ENCODE data around the gene VAMP8.
A peak's percentile ranks its signal among the peaks of the same experiment; 100 is the strongest.
"Not testable (repeated sequence)": the region's sequence is repeated elsewhere in the genome, so short reads cannot be mapped to it uniquely, and the experiment has no call there.

Gene VAMP8

DNA sequence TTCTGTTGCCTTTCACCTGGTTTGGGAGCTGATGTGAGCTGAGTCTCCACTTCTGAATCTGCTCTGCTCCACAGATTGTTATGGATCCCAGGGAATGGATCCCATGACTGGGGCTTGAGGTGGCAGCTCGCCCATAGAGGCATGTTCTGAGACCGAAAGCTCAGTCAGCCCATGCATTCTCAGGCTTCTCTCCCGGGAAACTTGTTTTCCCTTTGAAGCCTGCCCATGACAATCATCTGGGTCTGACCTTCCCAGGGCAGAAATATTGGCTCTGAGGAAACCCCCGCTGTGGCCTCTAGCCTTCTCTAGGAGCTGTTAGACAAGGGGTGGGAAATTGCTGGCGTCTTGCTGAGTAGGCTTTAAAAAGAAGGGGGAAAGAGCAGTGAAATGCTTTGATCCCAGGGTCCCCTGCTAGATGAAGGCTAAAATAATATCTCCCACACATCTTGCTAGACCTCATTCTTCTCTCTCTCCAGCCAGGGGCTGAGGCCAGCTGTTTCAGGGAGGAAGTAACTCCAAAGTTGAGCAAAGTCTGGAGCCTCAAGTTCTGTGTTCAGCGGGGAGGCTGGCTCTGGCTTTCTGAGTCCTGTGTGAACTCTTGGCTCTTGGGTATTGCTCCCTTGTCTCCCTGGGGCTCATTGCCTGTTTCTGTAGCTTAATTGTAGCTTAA, 2.0 kb downstream of the VAMP8 start:
- no peak for DNase-seq (ENCODE audit: low read depth)

GRCh38 chr2:85580206-85580605, 2.8 kb downstream of the VAMP8 start:
- no peak for DNase-seq (ENCODE audit: low read depth)

GRCh38 chr2:85582492-85582891, 5.1 kb downstream of the VAMP8 start:
- DNase-seq (ENCODE audit: low read depth): no peak

DNA sequence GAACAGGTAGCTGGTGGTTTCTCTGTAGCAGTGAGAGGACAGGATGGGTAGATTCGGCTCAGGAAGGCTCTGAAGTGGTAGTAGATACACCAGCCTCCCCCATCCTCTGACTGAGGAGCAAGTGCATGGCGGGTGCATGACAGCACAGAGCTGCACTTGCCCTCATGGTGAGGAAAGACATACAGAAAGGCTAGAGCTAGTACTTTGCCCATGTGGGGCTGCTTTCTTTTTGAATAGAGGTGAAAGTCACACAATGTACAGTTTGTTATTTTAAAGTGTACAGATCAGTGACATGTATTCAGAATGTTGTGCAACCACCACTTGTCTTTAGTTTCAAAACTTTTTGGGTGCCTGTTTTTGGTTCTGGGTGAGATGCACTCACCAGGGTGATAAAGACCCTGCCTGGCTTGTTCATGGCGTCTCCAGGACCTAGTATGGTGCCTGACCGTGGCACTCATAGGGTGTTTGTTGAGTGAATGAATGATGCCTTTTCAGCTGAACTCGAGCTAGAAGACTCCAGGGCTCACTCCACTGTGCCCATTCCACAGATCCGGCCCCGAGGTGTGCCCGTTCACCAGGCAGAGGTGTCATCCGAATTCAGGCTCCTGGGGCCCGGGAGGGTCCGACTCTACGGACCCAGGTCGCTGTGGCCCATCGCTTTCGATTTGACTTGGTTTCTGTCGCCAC, 6.4 kb downstream of the VAMP8 start:
- DNase-seq (ENCODE audit: low read depth): no peak

GRCh38 chr2:85584354-85584856, 7.0 kb downstream of the VAMP8 start, which contains the start of gene VAMP5:
Gene VAMP5, plus strand, starts transcription at chr2:85584431. Its CDS starts 60 bp downstream, at chr2:85584491.
- DNase-seq (ENCODE audit: low read depth): peak; percentile 23

- no peak for DNase-seq (ENCODE audit: low read depth)
Observed at GRCh38 chr2:85584857-85585780, 7.7 kb downstream of the VAMP8 start.

DNA sequence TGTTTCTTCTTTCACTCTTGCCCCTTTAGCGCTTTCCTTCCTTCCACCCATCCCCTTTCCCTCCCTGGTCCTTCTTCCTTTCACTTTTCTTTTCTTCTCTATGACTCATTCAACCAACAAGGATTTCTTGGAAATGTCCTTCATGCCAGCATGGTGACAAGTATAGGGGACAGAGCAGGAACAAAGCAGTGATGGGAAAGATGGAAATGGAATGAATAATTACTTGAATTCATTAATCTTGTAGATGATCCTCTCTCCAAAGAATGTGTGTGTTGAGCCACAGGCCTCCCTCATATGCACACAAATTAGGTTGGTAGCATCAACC, 8.4 kb downstream of the VAMP8 start:
- DNase-seq (ENCODE audit: low read depth): no peak

DNA sequence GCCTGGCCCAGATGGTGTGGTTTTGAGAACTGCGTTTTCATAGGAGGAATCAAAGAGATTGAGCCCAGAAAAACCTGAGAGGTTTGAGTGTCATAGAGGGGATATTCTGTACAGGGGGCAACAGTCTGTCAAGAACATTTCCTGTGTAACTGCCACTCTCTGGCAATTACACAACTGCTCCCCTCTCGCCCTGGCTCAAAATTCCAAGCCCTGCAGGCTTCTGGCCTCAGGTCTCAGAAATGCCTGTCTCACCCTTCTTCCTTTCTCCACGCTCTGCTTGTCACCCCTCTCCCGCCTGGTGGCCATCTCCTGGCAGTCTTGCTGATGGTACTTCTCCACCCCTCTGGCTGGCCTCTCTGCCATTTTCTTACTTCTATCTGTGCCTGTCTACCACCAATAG, 10.8 kb downstream of the VAMP8 start:
- no peak for DNase-seq (ENCODE audit: low read depth)

DNA sequence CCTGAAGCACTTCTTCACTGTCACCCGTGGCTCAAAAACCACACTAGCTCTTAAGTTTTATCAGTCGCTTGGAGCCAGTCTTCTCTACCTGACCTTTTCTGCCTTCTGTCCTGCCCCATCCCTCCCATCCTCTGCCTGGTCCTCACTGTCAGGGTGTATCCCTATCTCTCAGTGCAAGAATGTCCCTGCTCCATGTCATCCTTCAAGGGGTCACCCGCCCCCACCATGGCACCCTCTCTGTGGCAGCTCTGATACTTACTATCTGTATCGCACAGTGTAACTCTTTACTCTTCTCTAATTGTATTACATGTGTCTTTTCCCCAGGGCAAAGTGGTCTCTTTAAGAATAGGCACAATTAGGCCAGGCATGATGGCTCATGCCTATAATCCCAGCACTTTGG, 11.3 kb downstream of the VAMP8 start:
- DNase-seq (ENCODE audit: low read depth): no peak

DNA sequence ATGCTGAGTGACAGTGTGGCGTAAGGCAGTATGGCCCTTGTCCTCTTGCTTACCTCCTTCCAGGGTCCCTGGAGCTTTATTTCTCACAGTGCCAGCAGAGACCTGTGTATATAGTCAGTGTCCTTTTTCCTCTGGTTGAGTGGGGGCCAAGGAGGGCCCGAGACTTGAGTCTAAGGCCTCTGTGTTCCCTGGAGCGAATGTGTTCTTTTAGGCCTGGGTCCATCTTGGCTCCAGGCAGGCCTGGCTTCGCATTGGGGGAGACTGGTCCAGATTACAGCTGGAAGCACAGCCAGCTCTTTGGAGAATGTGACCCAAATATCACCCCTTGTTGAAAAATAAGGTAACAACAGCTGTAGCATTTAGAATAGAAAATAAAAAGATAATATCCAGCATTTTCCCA, 11.8 kb downstream of the VAMP8 start:
- no peak for DNase-seq (ENCODE audit: low read depth)

- DNase-seq (ENCODE audit: low read depth): no peak
Observed at GRCh38 chr2:85589982-85590791, 12.8 kb downstream of the VAMP8 start.

- DNase-seq (ENCODE audit: low read depth): no peak
Observed at GRCh38 chr2:85590950-85591349, 13.6 kb downstream of the VAMP8 start.

GRCh38 chr2:85591563-85591962, 14.2 kb downstream of the VAMP8 start:
- no peak for DNase-seq (ENCODE audit: low read depth)

DNA sequence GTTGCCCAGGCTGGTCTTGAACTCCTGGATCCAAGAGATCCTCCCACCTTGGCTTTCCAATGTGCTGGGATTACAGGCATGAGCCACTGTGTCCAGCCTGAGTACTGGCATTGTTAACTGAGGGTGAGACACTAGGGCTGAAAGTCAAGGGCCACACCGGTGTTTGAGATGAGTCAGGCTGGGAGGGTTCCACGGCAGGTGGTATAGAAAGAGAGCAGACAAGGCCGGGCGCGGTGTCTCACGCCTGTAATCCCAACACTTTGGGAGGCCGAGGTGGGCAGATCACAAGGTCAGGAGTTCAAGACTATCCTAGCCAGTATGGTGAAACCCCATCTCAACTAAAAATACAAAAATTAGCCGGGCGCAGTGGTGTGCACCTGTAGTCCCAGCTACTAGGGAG, 14.9 kb downstream of the VAMP8 start:
- DNase-seq (ENCODE audit: low read depth): not testable (repeated sequence)

DNA sequence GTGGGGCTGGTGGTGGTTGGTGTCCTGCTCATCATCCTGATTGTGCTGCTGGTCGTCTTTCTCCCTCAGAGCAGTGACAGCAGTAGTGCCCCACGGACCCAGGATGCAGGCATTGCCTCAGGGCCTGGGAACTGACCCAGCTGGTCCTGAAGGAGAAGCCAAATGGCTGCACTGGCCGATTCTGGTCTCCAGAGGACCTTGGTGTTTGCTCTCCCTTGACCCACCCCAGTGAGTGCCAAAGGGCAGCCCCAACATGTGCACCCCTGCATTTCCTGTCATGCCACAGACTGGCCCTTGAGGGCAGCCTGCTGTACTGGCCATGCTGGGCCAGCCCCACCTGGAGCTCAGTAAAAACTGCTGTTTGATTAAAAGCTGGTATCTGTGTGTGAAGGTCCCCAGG, 15.6 kb downstream of the VAMP8 start:
- DNase-seq (ENCODE audit: low read depth): no peak

DNA sequence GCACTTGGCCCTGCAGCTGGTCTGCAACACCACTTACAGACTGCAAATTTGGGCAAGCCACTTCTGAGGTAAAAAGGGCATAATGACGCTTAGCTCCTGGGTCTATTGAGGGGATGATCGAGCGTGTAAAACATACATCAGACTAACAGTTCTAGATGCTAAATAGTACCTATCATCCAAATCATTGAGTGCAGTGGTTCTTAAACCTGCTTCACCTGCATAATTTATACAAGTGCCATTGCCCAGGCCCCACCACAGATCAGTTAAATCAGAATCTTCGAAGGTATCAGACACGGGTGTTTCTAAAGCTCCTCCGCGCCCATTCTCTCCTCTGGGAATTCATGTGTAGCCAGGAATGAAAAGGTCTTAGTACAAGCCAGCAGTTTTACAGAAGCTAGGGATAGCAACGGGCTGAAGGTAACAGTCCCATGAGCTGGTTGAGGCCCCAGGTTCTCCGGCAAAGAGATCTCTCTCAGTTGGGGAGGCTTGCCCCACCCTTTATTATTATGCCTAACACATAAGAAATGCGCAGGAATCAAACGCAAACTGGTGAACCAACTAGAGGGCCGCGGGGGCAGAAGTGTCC, 17.4 kb downstream of the VAMP8 start:
- DNase-seq (ENCODE audit: low read depth): no peak

GRCh38 chr2:85595301-85596025, 18.1 kb downstream of the VAMP8 start, which contains the start of gene RNF181:
Gene RNF181, plus strand, starts transcription at chr2:85595745. Its CDS starts 19 bp downstream, at chr2:85595764.
- peak; percentile 89 for DNase-seq (ENCODE audit: low read depth)

DNA sequence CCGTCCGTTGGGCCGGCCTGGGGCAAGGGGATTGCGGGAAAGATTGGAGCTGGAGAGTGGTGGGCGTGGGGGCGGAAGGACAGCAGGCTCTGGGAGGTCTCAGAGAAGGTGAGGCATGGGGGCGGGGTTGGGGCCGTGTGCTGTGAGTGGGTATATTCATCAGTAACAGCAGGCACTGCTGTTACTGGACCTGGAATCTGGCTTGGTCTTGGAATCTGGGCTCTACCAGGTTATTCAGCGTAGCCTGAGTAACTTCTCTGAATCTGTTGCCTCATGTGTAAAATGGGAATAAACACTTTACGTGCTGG, 18.6 kb downstream of the VAMP8 start:
- no peak for DNase-seq (ENCODE audit: low read depth)

- DNase-seq (ENCODE audit: low read depth): no peak
Observed at GRCh38 chr2:85596486-85597143, 19.2 kb downstream of the VAMP8 start.

DNA sequence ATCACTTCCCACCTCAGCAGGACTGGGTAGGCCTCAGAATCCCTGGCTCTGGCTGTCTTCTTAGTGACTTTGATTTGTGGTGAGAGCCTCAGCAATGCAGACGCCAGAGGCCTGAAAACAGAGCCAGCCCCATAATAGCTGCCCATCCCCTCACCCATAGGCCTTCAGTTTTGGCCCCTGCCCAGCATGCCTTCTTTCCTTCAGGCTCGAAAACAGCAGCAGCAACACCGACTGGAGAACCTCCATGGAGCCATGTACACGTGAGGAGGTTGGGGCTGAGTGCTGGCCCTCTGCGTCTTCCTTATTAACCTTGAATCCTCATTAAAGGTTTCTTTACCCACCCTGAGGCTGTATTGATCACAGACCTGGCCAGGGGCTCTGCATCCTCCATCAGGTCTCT, 19.9 kb downstream of the VAMP8 start:
- no peak for DNase-seq (ENCODE audit: low read depth)
